Sigmoid colon (tissue), 7 donors: Measurements from ENCODE around the gene CCL28. TPM values are rescaled to one million over a fixed set of nuclear protein-coding genes. Genes with fewer than 3 reads are reported as not detected.

ENCODE experiments used
- DNase-seq: peaks from one replicate; pipeline ENCODE4 v3.0.0-alpha.2; 2019
- H3K27ac ChIP-seq, 4 donors: fragments of 200-600 bp; sonication (generic); one replicate each; pipeline ENCODE4 v1.5.1; 2016 to 2019; ENCODE audit warnings: mild to moderate bottlenecking in 1 of 4
- H3K27me3 ChIP-seq, 3 donors: fragments of 200-600 bp; sonication (generic); one replicate each; pipeline ENCODE4 v1.5.1; 2019; ENCODE audit warnings: mild to moderate bottlenecking in 1 of 3
- H3K36me3 ChIP-seq, 4 donors: fragments of 200-600 bp; sonication (generic); one replicate each; pipeline ENCODE4 v1.5.1; 2016 to 2019
- H3K4me1 ChIP-seq, 4 donors: fragments of 200-600 bp; sonication (generic); one replicate each; pipeline ENCODE4 v1.5.1; 2017 to 2019
- H3K4me3 ChIP-seq, 4 donors: fragments of 200-600 bp; sonication (generic); one replicate each; pipeline ENCODE4 v1.5.1; 2017 to 2019; ENCODE audit warnings: mild to moderate bottlenecking in 2 of 4, moderate library complexity in 1 of 4
- H3K9me3 ChIP-seq, 4 donors: fragments of 200-600 bp in 3 of 4; sonication (generic) in 3 of 4; one replicate each; pipeline versions ENCODE4 v1.5.1 to v1.6.1; 2013 to 2019
- EP300 ChIP-seq, 4 donors: sonication (generic); formaldehyde crosslinking; IDR thresholded peaks; one replicate each; pipeline ENCODE4 v1.6.1; 2017; ENCODE audit warnings: antibody characterized with exemption in 4 of 4
- POLR2A ChIP-seq, 2 donors: fragments of 450-650 bp; IDR thresholded peaks; one replicate each; pipeline ENCODE4 v1.6.1; 2016; ENCODE audit warnings: antibody characterized with exemption in 2 of 2, mild to moderate bottlenecking in 2 of 2, moderate library complexity in 2 of 2
- POLR2AphosphoS5 ChIP-seq, 4 donors: sonication (generic); formaldehyde crosslinking; IDR thresholded peaks; one replicate each; pipeline ENCODE4 v1.6.1; 2017; ENCODE audit warnings: antibody characterized with exemption in 4 of 4
- WGBS, 2 donors: extraction: QIAGEN DNeasy Blood & Tissue Kit; methylation state at CpG; one replicate each; pipeline ENCODE4 v1.1.7; 2013; 5-methylcytosine and 5-hydroxymethylcytosine counted together
- intact Hi-C: fragments of 100-400 bp; cut with DNase I; formaldehyde crosslinking; loops from one replicate; pipeline ENCODE4 v1.15.1; 2023
- polyA plus RNA-seq, 3 donors: library from polyadenylated mRNA; stranded (reverse); fragments of 200-250 nt; gene quantifications; one replicate each; pipeline ENCODE4 v1.2.3, GENCODE V29; 2013
- total RNA-seq, 4 donors: library from RNA; depleted of rRNA; stranded (reverse); fragments of >200 nt; gene quantifications; one replicate each; pipeline ENCODE4 v1.1.0, GENCODE V29; 2016
- TF ChIP-seq, protein P1 (sequence below), 4 experiments: fragments of 450-650 bp in 3 of 4; fragments of 200-600 bp in 1 of 4; IDR thresholded peaks; one replicate each; pipeline ENCODE4 v1.5.1; 2016 to 2019; ENCODE audit warnings: antibody characterized with exemption in 4 of 4, mild to moderate bottlenecking in 3 of 4, moderate library complexity in 2 of 4
- donor health status: healthy with polysubstance abuse.
- donor health status: Bipolar disorder and iron deficiency.
- donor health status: healthy.

CCL28 gene
- total and polyA plus RNA-seq, 7 donors, result 0.49 to 68.6 (median 1.7) TPM

- Histone ChIP-seq H3K36me3 (no peaks in the 10 kb centered on the region), H3K9me3 (no peaks in the 10 kb centered on the region), H3K27ac (no peak overlapping the region), H3K4me3 (no peak overlapping the region), H3K27me3 (peaks cover 0 to 12% (median 4%) of the 10 kb centered on the region in 3 donors), H3K4me1 (peaks cover 0 to 9% (median 6%) of the 10 kb centered on the region in 4 donors)
- TF ChIP-seq POLR2AphosphoS5 (IDR thresholded peaks at IDR 0.05) (no peak), POLR2A (IDR thresholded peaks at IDR 0.05) (no peak), EP300 (IDR thresholded peaks at IDR 0.05) (no peak)
- TF ChIP-seq, protein P1, sequence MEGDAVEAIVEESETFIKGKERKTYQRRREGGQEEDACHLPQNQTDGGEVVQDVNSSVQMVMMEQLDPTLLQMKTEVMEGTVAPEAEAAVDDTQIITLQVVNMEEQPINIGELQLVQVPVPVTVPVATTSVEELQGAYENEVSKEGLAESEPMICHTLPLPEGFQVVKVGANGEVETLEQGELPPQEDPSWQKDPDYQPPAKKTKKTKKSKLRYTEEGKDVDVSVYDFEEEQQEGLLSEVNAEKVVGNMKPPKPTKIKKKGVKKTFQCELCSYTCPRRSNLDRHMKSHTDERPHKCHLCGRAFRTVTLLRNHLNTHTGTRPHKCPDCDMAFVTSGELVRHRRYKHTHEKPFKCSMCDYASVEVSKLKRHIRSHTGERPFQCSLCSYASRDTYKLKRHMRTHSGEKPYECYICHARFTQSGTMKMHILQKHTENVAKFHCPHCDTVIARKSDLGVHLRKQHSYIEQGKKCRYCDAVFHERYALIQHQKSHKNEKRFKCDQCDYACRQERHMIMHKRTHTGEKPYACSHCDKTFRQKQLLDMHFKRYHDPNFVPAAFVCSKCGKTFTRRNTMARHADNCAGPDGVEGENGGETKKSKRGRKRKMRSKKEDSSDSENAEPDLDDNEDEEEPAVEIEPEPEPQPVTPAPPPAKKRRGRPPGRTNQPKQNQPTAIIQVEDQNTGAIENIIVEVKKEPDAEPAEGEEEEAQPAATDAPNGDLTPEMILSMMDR (IDR thresholded peaks at IDR 0.05), result no peak
- no peak for DNase-seq
- intact Hi-C loops, result no loop called here
- WGBS, 2 donors, result 91 to 96% methylated on average over 3 of the region's 3 CpGs
Observed at GRCh38 chr5:43400082-43400481, 12.1 kb downstream of the CCL28 start.

- peaks cover 0 to 12% (median 4%) of the 10 kb centered on the region in 3 donors for H3K27me3 ChIP-seq
- H3K9me3 ChIP-seq, result no peaks in the 10 kb centered on the region
- TF ChIP-seq POLR2AphosphoS5 (IDR thresholded peaks at IDR 0.05) (peak in 1 of 4 donors; percentile 9), EP300 (IDR thresholded peaks at IDR 0.05) (no peak)
- TF ChIP-seq, protein P1 (IDR thresholded peaks at IDR 0.05), result no peak
- H3K4me1 ChIP-seq, result peaks cover 0 to 9% (median 6%) of the 10 kb centered on the region in 4 donors
- intact Hi-C loops, result loop anchor here (10.0 kb wide), 1 partner anchor 88 kb away; the partner anchor contains the start of gene TMEM267
- DNase-seq, result peak; percentile 64
- peak overlapping the region; percentile 19 to 53 (median 48) for H3K4me3 ChIP-seq
- H3K27ac ChIP-seq, result peak overlapping the region in 2 of 4 donors; percentile 42 to 56
- H3K36me3 ChIP-seq, result no peaks in the 10 kb centered on the region
- WGBS, 2 donors, result 3 to 8% methylated on average over 53 of the region's 53 CpGs
Observed at GRCh38 chr5:43396762-43397304, 15.4 kb downstream of the CCL28 start.

DNA sequence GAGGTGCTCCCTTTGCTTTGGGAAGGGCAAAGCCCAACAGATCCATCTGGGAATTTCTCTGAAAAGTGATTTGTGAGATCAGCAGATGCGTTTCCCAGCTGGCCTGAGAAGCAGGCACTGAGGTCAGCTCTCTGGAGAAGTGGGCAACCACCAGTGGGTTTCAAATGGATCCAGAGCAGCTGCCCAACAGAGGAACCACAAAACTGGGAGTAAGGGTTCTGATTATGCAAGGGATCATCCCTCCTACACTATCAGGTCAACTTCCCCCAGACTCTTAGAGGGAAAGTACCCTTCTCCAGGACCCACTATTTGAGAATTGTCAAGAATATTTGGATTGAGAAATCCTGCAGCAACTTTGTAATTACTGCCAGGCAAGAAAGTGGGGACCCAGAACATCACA, 21.7 kb downstream of the CCL28 start:
- H3K9me3 ChIP-seq, result no peaks in the 10 kb centered on the region
- WGBS, 2 donors, result 84 to 90% methylated on average over 1 of the region's 1 CpG
- intact Hi-C loops, result loop anchor here (5.0 to 10.0 kb wide), 2 partner anchors 94 to 283 kb away; partner anchors contain the start of gene TMEM267

GRCh38 chr5:43389679-43390329, 22.4 kb downstream of the CCL28 start:
- DNase-seq, result no peak
- Histone ChIP-seq H3K27ac (no peak overlapping the region), H3K4me3 (no peak overlapping the region), H3K4me1 (peaks cover 0 to 9% (median 0%) of the 10 kb centered on the region in 4 donors), H3K36me3 (no peaks in the 10 kb centered on the region), H3K27me3 (no peaks in the 10 kb centered on the region), H3K9me3 (no peaks in the 10 kb centered on the region)
- WGBS, 2 donors, result 37 to 43% methylated on average over 4 of the region's 4 CpGs
- intact Hi-C loops, result loop anchor here (5.0 to 10.0 kb wide), 2 partner anchors 95 to 283 kb away; partner anchors contain the start of gene TMEM267
- TF ChIP-seq EP300 (IDR thresholded peaks at IDR 0.05), result no peak
- TF ChIP-seq, protein P1 (IDR thresholded peaks at IDR 0.05), result peak; percentile 43 to 66 (median 62)

More for the DNA sequence above, 21.7 kb downstream of the CCL28 start:
- Histone ChIP-seq H3K4me3 (no peak overlapping the region), H3K4me1 (peaks cover 0 to 9% (median 0%) of the 10 kb centered on the region in 4 donors), H3K27ac (no peak overlapping the region), H3K27me3 (no peaks in the 10 kb centered on the region), H3K36me3 (no peaks in the 10 kb centered on the region)
- TF ChIP-seq, protein P1 (IDR thresholded peaks at IDR 0.05), result no peak
- TF ChIP-seq POLR2A (IDR thresholded peaks at IDR 0.05), result no peak
- no peak for TF ChIP-seq EP300 (IDR thresholded peaks at IDR 0.05)
- TF ChIP-seq POLR2AphosphoS5 (IDR thresholded peaks at IDR 0.05), result no peak
- no peak for DNase-seq
